Measurements from ENCODE around the gene UST. TPM values are rescaled to one million over a fixed set of nuclear protein-coding genes. Genes with fewer than 3 reads are reported as not detected.

UST gene
- total RNA-seq, 1 experiment from 2014 or later = 3.9 TPM

- no peak overlapping the region for H3K27ac ChIP-seq (ENCODE audit: low read length)
Observed at GRCh38 chr6:148700741-148701311, 46.0 kb upstream of the UST start.

GRCh38 chr6:148701375-148701774, 45.5 kb upstream of the UST start:
- DNase-seq (no peak), ATAC-seq (peak; percentile 18; the same call in 1 of the 2 replicates)
- CTCF ChIA-PET = no interaction called here
- Histone ChIP-seq H4K20me1 (ENCODE audit: low read length) (no peaks in the 10 kb centered on the region), H3K36me3 (ENCODE audit: low read depth, low read length) (no peaks in the 10 kb centered on the region), H3K9ac (ENCODE audit: low read length) (no peak overlapping the region), H3K9me3 (ENCODE audit: low read length) (no peaks in the 10 kb centered on the region), H2AFZ (ENCODE audit: low read length) (peak overlapping the region; percentile 98), H3K4me1 (ENCODE audit: insufficient read depth, low read length) (peaks cover 15% of the 10 kb centered on the region), H3K27ac (ENCODE audit: low read length) (no peak overlapping the region), H3F3A (ENCODE audit: low read length, unreplicated experiment) (no peaks in the 10 kb centered on the region), H3K27me3 (ENCODE audit: low read length) (no peaks in the 10 kb centered on the region), H3K79me2 (ENCODE audit: low read length) (no peaks in the 10 kb centered on the region), H3K4me3 (ENCODE audit: low read length) (peak overlapping the region; percentile 81), H3K4me2 (ENCODE audit: low read length) (peak overlapping the region; percentile 98), H3K9me2 (replicated peaks; ENCODE audit: low read length) (no peaks in the 10 kb centered on the region)
- POLR2A ChIA-PET (ENCODE audit: unreplicated experiment) = no interaction called here
- intact Hi-C loops (cut with micrococcal nuclease) = loop anchor here (10.0 kb wide), 1 partner anchor 87 kb away; no protein-coding TSS in a partner anchor
- BruUV-seq (replicated peaks) = no TSS peak
- TF ChIP-seq, protein P1, sequence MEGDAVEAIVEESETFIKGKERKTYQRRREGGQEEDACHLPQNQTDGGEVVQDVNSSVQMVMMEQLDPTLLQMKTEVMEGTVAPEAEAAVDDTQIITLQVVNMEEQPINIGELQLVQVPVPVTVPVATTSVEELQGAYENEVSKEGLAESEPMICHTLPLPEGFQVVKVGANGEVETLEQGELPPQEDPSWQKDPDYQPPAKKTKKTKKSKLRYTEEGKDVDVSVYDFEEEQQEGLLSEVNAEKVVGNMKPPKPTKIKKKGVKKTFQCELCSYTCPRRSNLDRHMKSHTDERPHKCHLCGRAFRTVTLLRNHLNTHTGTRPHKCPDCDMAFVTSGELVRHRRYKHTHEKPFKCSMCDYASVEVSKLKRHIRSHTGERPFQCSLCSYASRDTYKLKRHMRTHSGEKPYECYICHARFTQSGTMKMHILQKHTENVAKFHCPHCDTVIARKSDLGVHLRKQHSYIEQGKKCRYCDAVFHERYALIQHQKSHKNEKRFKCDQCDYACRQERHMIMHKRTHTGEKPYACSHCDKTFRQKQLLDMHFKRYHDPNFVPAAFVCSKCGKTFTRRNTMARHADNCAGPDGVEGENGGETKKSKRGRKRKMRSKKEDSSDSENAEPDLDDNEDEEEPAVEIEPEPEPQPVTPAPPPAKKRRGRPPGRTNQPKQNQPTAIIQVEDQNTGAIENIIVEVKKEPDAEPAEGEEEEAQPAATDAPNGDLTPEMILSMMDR (conservative IDR thresholded peaks at IDR 0.05; ENCODE audit: low read depth, low read length) = no peak
- TF ChIP-seq EZH2 (IDR thresholded peaks at IDR 0.05; ENCODE audit: low read length, unreplicated experiment) = no peak
- TF ChIP-seq EZH2phosphoT487 (IDR thresholded peaks at IDR 0.05; ENCODE audit: borderline replicate concordance, low read length) = no peak

More at GRCh38 chr6:148700741-148701311, 46.0 kb upstream of the UST start:
- peak overlapping the region; percentile 26 for H3K9ac ChIP-seq (ENCODE audit: low read length)
- no peaks in the 10 kb centered on the region for H3F3A ChIP-seq (ENCODE audit: low read length, unreplicated experiment)
- CTCF ChIA-PET = no interaction called here
- H3K79me2 ChIP-seq (ENCODE audit: low read length) = no peaks in the 10 kb centered on the region
- peak overlapping the region; percentile 98 for H2AFZ ChIP-seq (ENCODE audit: low read length)
- no peaks in the 10 kb centered on the region for H3K9me2 ChIP-seq (replicated peaks; ENCODE audit: low read length)
- no TSS peak for BruUV-seq (replicated peaks)
- H3K36me3 ChIP-seq (ENCODE audit: low read depth, low read length) = no peaks in the 10 kb centered on the region
- H3K4me3 ChIP-seq (ENCODE audit: low read length) = peak overlapping the region; percentile 81
- POLR2A ChIA-PET (ENCODE audit: unreplicated experiment) = no interaction called here
- TF ChIP-seq EZH2 (IDR thresholded peaks at IDR 0.05; ENCODE audit: low read length, unreplicated experiment) (no peak), EZH2phosphoT487 (IDR thresholded peaks at IDR 0.05; ENCODE audit: borderline replicate concordance, low read length) (no peak)
- TF ChIP-seq, protein P1 (conservative IDR thresholded peaks at IDR 0.05; ENCODE audit: low read depth, low read length) = no peak
- peaks cover 15% of the 10 kb centered on the region for H3K4me1 ChIP-seq (ENCODE audit: insufficient read depth, low read length)
- no peaks in the 10 kb centered on the region for H3K9me3 ChIP-seq (ENCODE audit: low read length)
- DNase-seq (peak; percentile 39), ATAC-seq (peak; percentile 62)
- no peaks in the 10 kb centered on the region for H3K27me3 ChIP-seq (ENCODE audit: low read length)
- intact Hi-C loops (cut with micrococcal nuclease) = loop anchor here (10.0 kb wide), 1 partner anchor 86 kb away; no protein-coding TSS in a partner anchor
- H3K4me2 ChIP-seq (ENCODE audit: low read length) = peak overlapping the region; percentile 98
- no peaks in the 10 kb centered on the region for H4K20me1 ChIP-seq (ENCODE audit: low read length)

DNA sequence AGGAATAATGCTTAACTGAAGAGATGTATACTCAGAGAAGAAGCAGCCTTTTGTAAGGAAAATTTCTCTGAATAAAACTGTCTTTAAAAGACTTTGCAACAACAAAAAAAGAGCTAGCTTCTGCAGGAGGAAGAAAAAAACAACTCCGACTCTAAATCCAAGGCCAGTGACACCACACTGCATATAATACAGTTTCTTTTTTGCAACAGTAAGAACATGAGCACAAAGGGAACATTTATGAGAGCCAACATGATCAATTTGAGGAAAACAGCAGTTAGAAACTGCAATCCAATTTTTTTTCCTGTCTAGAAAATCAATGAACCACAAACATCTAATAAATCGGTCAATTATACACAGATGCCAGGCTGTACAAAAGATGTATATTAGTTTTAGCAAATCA, 42.9 kb upstream of the UST start:
- no TSS peak for BruUV-seq (replicated peaks)
- H3K79me2 ChIP-seq (ENCODE audit: low read length) = no peaks in the 10 kb centered on the region

More for the DNA sequence above, 42.9 kb upstream of the UST start:
- TF ChIP-seq EZH2 (IDR thresholded peaks at IDR 0.05; ENCODE audit: low read length, unreplicated experiment) = no peak
- TF ChIP-seq, protein P1 (conservative IDR thresholded peaks at IDR 0.05; ENCODE audit: low read depth, low read length) = no peak
- TF ChIP-seq EZH2phosphoT487 (IDR thresholded peaks at IDR 0.05; ENCODE audit: borderline replicate concordance, low read length) = no peak
- POLR2A ChIA-PET (ENCODE audit: unreplicated experiment) = no interaction called here
- Histone ChIP-seq H2AFZ (ENCODE audit: low read length) (no peak overlapping the region), H3K9ac (ENCODE audit: low read length) (no peak overlapping the region), H3K27me3 (ENCODE audit: low read length) (no peaks in the 10 kb centered on the region), H3F3A (ENCODE audit: low read length, unreplicated experiment) (no peaks in the 10 kb centered on the region), H3K4me1 (ENCODE audit: insufficient read depth, low read length) (peaks cover 15% of the 10 kb centered on the region), H3K9me3 (ENCODE audit: low read length) (no peaks in the 10 kb centered on the region), H4K20me1 (ENCODE audit: low read length) (no peaks in the 10 kb centered on the region), H3K27ac (ENCODE audit: low read length) (no peak overlapping the region), H3K4me2 (ENCODE audit: low read length) (no peak overlapping the region), H3K36me3 (ENCODE audit: low read depth, low read length) (no peaks in the 10 kb centered on the region), H3K4me3 (ENCODE audit: low read length) (no peak overlapping the region), H3K9me2 (replicated peaks; ENCODE audit: low read length) (no peaks in the 10 kb centered on the region)
- DNase-seq (no peak), ATAC-seq (no peak)
- intact Hi-C loops (cut with micrococcal nuclease) = loop anchor here (10.0 kb wide), 1 partner anchor 89 kb away; no protein-coding TSS in a partner anchor
- CTCF ChIA-PET = no interaction called here
